Ectodermal cell (in vitro differentiated cells): Measurements from ENCODE around the gene RAI1.

Experiments used
- H3K27ac ChIP-seq: 2 replicates; pipeline ENCODE4 v1.7.0; 2013; ENCODE audit warnings: mild to moderate bottlenecking, low read depth, low read length; ENCODE audit not compliant: insufficient read depth, poor library complexity, severe bottlenecking
- H3K27me3 ChIP-seq: 2 replicates; pipeline ENCODE4 v1.7.0; 2013; ENCODE audit warnings: mild to moderate bottlenecking, low read length; ENCODE audit not compliant: insufficient read depth, control insufficient read depth, poor library complexity, severe bottlenecking
- H3K36me3 ChIP-seq: one replicate; pipeline ENCODE4 v1.7.0; 2013; ENCODE audit warnings: low read length; ENCODE audit not compliant: control insufficient read depth, insufficient read depth
- H3K4me1 ChIP-seq: one replicate; pipeline ENCODE4 v1.7.0; 2013; ENCODE audit warnings: low read length; ENCODE audit not compliant: control insufficient read depth, insufficient read depth
- H3K4me3 ChIP-seq: 2 replicates; pipeline ENCODE4 v1.7.0; 2013; ENCODE audit warnings: low read depth, low read length, control low read depth; ENCODE audit not compliant: insufficient read depth
- H3K9me3 ChIP-seq: 2 replicates; pipeline ENCODE4 v1.7.0; 2013; ENCODE audit warnings: mild to moderate bottlenecking, low read length, moderate library complexity; ENCODE audit not compliant: control insufficient read depth
- WGBS, 2 experiments: methylation state at CpG; one replicate each; pipeline ENCODE4 v1.1.7; 2013; ENCODE audit warnings: missing lambda C conversion rate in 2 of 2; 5-methylcytosine and 5-hydroxymethylcytosine counted together

Gene RAI1

GRCh38 chr17:17831208-17832031, 150.2 kb downstream of the RAI1 start:
- Histone ChIP-seq H3K4me1 (peaks cover 10% of the 10 kb centered on the region), H3K9me3 (no peaks in the 10 kb centered on the region), H3K36me3 (no peaks in the 10 kb centered on the region), H3K27me3 (no peaks in the 10 kb centered on the region), H3K27ac (no peak overlapping the region), H3K4me3 (no peak overlapping the region)
- 91% methylated on average over 12 of the region's 12 CpGs for WGBS, 2 experiments

- Histone ChIP-seq H3K9me3 (no peaks in the 10 kb centered on the region), H3K36me3 (no peaks in the 10 kb centered on the region), H3K4me3 (no peak overlapping the region), H3K27me3 (no peaks in the 10 kb centered on the region), H3K4me1 (peaks cover 11% of the 10 kb centered on the region), H3K27ac (no peak overlapping the region)
- WGBS, 2 experiments = 91 to 94% methylated on average over 2 of the region's 2 CpGs
These were observed 150.7 kb downstream of the RAI1 start for GRCh38 chr17:17832032-17832363.

GRCh38 chr17:17833658-17834357, 152.6 kb downstream of the RAI1 start:
- no peaks in the 10 kb centered on the region for H3K36me3 ChIP-seq
- H3K4me3 ChIP-seq = no peak overlapping the region
- WGBS, 2 experiments = 95% methylated on average over 7 of the region's 8 CpGs
- no peaks in the 10 kb centered on the region for H3K27me3 ChIP-seq
- H3K4me1 ChIP-seq = peaks cover 28% of the 10 kb centered on the region
- no peaks in the 10 kb centered on the region for H3K9me3 ChIP-seq
- H3K27ac ChIP-seq = no peak overlapping the region

GRCh38 chr17:17834974-17835373, 153.7 kb downstream of the RAI1 start:
- Histone ChIP-seq H3K4me3 (no peak overlapping the region), H3K4me1 (peaks cover 36% of the 10 kb centered on the region), H3K27me3 (no peaks in the 10 kb centered on the region), H3K36me3 (no peaks in the 10 kb centered on the region), H3K9me3 (no peaks in the 10 kb centered on the region), H3K27ac (no peak overlapping the region)
- WGBS, 2 experiments = 92 to 94% methylated on average over 4 of the region's 4 CpGs

GRCh38 chr17:17835415-17836249, 154.4 kb downstream of the RAI1 start:
- H3K27ac ChIP-seq = no peak overlapping the region
- H3K36me3 ChIP-seq = no peaks in the 10 kb centered on the region
- WGBS, 2 experiments = 35% methylated on average over 25 of the region's 25 CpGs
- H3K4me3 ChIP-seq = peak overlapping the region; percentile 58
- peaks cover 41% of the 10 kb centered on the region for H3K4me1 ChIP-seq
- no peaks in the 10 kb centered on the region for H3K27me3 ChIP-seq
- H3K9me3 ChIP-seq = no peaks in the 10 kb centered on the region

- Histone ChIP-seq H3K4me3 (peak overlapping the region; percentile 58), H3K27ac (peak overlapping the region; percentile 87), H3K27me3 (no peaks in the 10 kb centered on the region), H3K4me1 (peaks cover 47% of the 10 kb centered on the region), H3K36me3 (no peaks in the 10 kb centered on the region), H3K9me3 (no peaks in the 10 kb centered on the region)
- WGBS, 2 experiments = 0% methylated on average over 69 of the region's 69 CpGs
These were observed 155.1 kb downstream of the RAI1 start for GRCh38 chr17:17836250-17836817.

- H3K36me3 ChIP-seq = no peaks in the 10 kb centered on the region
- 2% methylated on average over 52 of the region's 52 CpGs for WGBS, 2 experiments
- no peaks in the 10 kb centered on the region for H3K9me3 ChIP-seq
- no peaks in the 10 kb centered on the region for H3K27me3 ChIP-seq
- H3K4me1 ChIP-seq = peaks cover 47% of the 10 kb centered on the region
- peak within 1 kb of the TSS; percentile 87 for H3K27ac ChIP-seq
- peak within 1 kb of the TSS; percentile 58 for H3K4me3 ChIP-seq
These were observed 155.6 kb downstream of the RAI1 start, which contains the start of gene SREBF1 for GRCh38 chr17:17836818-17837379. Gene SREBF1 (minus strand): TSS chr17:17836986. CDS start chr17:17836817, 169 bp downstream.

- H3K27ac ChIP-seq = peak overlapping the region; percentile 87
- no peaks in the 10 kb centered on the region for H3K36me3 ChIP-seq
- peak overlapping the region; percentile 58 for H3K4me3 ChIP-seq
- peaks cover 47% of the 10 kb centered on the region for H3K4me1 ChIP-seq
- H3K27me3 ChIP-seq = no peaks in the 10 kb centered on the region
- H3K9me3 ChIP-seq = no peaks in the 10 kb centered on the region
- 68 to 81% methylated on average over 3 of the region's 3 CpGs for WGBS, 2 experiments
These were observed 156.1 kb downstream of the RAI1 start for GRCh38 chr17:17837380-17837821.

GRCh38 chr17:17837966-17838962, 157.0 kb downstream of the RAI1 start:
- H3K27ac ChIP-seq = peak overlapping the region; percentile 42
- H3K36me3 ChIP-seq = no peaks in the 10 kb centered on the region
- no peak overlapping the region for H3K4me3 ChIP-seq
- H3K27me3 ChIP-seq = no peaks in the 10 kb centered on the region
- 69 to 70% methylated on average over 11 of the region's 11 CpGs for WGBS, 2 experiments
- peaks cover 47% of the 10 kb centered on the region for H3K4me1 ChIP-seq
- no peaks in the 10 kb centered on the region for H3K9me3 ChIP-seq
